HG02623 (cell line): ENCODE measurements around the gene INTS15.

Experiments used
- ATAC-seq: cut with Tn5 transposase; IDR thresholded peaks from one replicate; pipeline ENCODE4 v1.9.1; 2021; ENCODE audit warnings: moderate library complexity; ENCODE audit not compliant: unreplicated experiment

INTS15 gene

GRCh38 chr7:6655636-6656385, 66.0 kb downstream of the INTS15 start:
- no peak for ATAC-seq

- no peak for ATAC-seq
Observed at GRCh38 chr7:6656413-6656812, 66.6 kb downstream of the INTS15 start.
